HuH-7.5 (cell line): ENCODE data around the gene AUTS2.

Experiments
- DNase-seq: peaks from one replicate; pipeline ENCODE4 v3.0.0; 2011; ENCODE audit warnings: low spot score

Gene AUTS2

GRCh38 chr7:70463352-70463938, 865.2 kb downstream of the AUTS2 start:
- no peak for DNase-seq

DNA sequence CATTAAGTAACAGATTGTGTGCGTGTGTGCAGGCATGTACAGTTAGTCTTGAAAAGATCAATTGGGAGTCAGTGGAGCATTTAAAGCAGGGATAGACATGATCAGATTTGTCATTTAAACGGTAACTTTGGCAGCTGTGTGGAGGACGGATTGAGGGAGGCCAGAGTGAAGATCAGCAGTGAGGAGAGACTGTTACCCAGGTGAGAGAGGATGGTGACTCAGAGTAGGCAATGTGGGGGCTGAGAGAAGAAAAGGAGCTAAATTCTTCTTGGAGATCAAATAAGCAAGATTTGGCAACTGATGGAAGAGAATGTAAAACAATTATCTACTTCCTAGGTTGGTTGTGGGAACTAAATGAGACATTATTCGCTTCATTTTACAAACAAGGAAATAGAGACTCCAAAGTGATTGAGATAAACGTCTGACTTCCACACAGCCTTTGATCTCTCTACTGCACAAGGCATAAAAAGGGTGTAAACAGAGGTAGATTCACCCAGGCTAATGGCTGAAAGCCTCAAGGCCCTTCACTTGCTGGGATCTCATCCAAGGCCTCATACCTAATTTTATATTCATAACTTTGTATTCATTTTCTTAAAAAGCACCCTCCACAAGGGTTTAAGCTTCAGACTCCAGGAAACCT, 868.6 kb downstream of the AUTS2 start:
- DNase-seq, result no peak

GRCh38 chr7:70470746-70471145, 872.5 kb downstream of the AUTS2 start:
- DNase-seq, result no peak

DNA sequence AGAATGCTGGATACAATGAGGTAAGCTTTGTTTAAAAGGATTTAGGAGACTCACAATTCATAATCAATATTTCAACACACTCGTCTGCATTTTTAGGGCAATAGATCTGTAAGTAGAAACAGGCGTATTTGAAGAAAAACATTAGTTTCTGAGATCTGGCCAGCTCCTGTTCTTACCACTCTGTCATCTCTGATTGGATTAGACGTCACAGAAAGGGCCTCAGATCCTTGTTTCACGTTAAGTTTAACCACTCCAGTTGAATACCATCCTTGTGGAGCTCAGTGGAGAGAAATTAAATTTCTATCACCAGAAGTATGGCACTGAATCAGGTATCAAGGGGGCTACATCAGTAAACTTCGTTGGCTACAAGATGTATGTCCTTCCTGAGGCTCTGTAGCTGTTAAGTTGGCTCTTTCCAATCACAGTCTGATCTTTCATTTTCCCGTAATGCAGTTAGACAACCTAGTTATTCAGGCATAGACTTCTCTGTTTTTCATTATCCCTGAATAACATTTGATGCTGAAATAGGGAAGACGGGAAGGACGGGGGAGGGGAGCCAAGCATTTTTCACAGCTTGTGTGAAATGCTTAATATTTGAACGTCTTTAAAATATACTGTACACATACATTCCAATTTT, 874.4 kb downstream of the AUTS2 start:
- no peak for DNase-seq

- DNase-seq, result no peak
These were observed 876.5 kb downstream of the AUTS2 start for GRCh38 chr7:70474639-70475234.

GRCh38 chr7:70477036-70478010, 879.0 kb downstream of the AUTS2 start:
- no peak for DNase-seq

- DNase-seq, result no peak
These were observed 881.1 kb downstream of the AUTS2 start for GRCh38 chr7:70479153-70480021.

- DNase-seq, result no peak
These were observed 882.8 kb downstream of the AUTS2 start for GRCh38 chr7:70480927-70481569.

DNA sequence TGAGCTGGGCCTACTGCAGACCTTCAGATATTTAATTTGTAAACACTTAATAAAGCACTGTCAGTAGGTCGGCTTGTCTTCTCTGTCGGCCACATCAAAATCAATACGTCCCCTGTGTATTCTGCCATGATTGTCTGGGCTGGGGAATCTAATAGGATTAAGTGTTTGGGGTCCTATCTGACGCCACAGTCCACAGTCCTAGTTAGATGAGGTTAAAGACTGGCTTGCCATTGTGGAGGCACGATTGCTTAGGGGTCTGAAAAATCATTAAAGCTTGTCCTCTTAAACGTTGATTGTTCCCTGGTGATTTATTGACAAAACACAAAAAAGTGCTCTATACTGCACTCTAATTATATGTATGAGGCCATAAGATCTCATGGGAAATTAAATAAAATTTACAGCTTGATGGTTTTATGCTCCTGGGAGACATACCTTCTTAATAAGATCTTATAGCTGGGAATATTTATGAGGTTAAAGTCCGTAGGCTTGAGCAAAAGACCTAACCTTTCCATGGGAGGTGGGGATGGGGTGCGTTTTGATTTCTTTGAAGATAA, 883.4 kb downstream of the AUTS2 start:
- no peak for DNase-seq

GRCh38 chr7:70484255-70484654, 886.0 kb downstream of the AUTS2 start:
- no peak for DNase-seq

GRCh38 chr7:70486977-70487376, 888.7 kb downstream of the AUTS2 start:
- DNase-seq, result no peak

GRCh38 chr7:70487428-70487827, 889.2 kb downstream of the AUTS2 start:
- DNase-seq, result no peak

DNA sequence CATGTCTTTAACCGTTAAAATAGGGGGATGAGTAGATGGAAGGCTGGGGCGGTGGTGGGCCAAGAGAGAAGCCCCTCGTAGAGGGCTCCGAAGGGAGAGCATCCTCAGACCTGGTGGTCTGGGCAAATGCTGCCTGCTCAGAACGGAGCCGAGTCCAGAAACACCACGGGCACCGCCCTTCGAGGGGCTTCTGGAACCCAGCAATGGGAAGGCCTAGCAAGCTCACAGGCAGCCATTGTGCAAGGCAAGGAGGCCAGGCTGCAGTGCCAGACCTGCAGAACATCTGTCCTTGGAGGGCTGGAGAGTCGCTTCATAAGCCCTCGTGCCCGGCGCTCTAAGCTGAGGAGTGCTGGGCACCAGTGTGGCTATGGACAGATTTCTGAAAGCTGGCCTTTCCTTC, 889.6 kb downstream of the AUTS2 start:
- no peak for DNase-seq

GRCh38 chr7:70489813-70490212, 891.5 kb downstream of the AUTS2 start:
- no peak for DNase-seq

- DNase-seq, result no peak
These were observed 894.4 kb downstream of the AUTS2 start for GRCh38 chr7:70492625-70493024.

DNA sequence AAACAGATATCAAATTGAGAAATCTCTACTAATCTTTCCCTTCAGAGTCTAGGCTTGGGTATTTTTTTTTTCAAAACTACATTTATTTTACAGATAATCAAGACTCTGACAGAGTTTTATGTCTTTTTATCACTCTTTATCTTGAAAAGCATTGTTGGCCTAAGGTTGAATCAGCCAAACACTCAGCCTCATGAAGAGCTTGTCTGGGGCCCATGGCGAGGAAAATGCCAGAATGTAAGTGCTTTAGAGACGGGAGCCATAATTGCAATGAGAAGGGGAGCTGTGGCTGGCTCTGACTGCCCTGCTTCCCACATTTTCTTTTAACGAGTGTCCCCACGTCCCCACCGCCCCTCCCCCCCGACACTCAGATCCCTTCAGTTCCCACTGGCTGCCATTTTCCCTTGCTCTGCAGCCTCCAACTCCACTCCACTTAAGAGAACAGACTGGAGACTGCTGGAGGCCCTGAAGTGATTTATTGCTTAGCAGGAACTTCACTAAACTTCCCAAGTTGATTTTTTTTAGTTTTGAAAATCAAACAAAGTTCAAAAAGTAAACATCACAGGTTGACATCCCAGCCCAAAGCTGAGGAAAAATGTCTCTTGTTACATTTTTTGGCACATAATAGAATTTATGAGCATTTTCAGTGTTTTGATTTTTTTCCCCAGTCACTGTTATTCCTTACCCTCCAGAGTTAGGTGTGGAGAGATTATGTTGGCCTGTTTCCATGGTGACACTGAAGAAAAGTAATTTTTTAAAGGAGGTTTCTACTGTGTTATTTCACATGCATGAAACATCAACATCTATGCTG, 896.2 kb downstream of the AUTS2 start:
- DNase-seq, result no peak

- DNase-seq, result no peak
These were observed 896.7 kb downstream of the AUTS2 start for GRCh38 chr7:70495033-70495376.

GRCh38 chr7:70497793-70498192, 899.5 kb downstream of the AUTS2 start:
- DNase-seq, result no peak

- DNase-seq, result no peak
These were observed 900.1 kb downstream of the AUTS2 start for GRCh38 chr7:70498232-70498992.
